Subcutaneous abdominal adipose tissue (tissue), 5 donors: Measurements from ENCODE around the gene ANO7.

ENCODE experiments used
- H3K27ac ChIP-seq: one replicate; pipeline ENCODE4 v1.7.0; 2013; ENCODE audit warnings: low read depth, mild to moderate bottlenecking, inconsistent platforms, low read length, moderate library complexity
- H3K27me3 ChIP-seq, 5 donors: one replicate each; pipeline ENCODE4 v1.7.0; 2013; ENCODE audit warnings: low read length in 5 of 5, inconsistent platforms in 1 of 5; ENCODE audit not compliant: control insufficient read depth in 5 of 5, insufficient read depth in 4 of 5
- H3K36me3 ChIP-seq, 5 donors: one replicate each; pipeline ENCODE4 v1.7.0; 2013; ENCODE audit warnings: low read length in 5 of 5; ENCODE audit not compliant: control insufficient read depth in 5 of 5, insufficient read depth in 5 of 5
- H3K4me1 ChIP-seq, 5 donors: one replicate each; pipeline ENCODE4 v1.7.0; 2013; ENCODE audit warnings: low read length in 5 of 5, mild to moderate bottlenecking in 3 of 5, moderate library complexity in 1 of 5; ENCODE audit not compliant: control insufficient read depth in 5 of 5, insufficient read depth in 5 of 5
- H3K4me3 ChIP-seq, 5 donors: one replicate each; pipeline ENCODE4 v1.7.0; 2013; ENCODE audit warnings: low read length in 5 of 5, low read depth in 1 of 5
- H3K9ac ChIP-seq, 5 donors: one replicate each; pipeline ENCODE4 v1.7.0; 2013; ENCODE audit warnings: low read length in 5 of 5, mild to moderate bottlenecking in 4 of 5, moderate library complexity in 3 of 5
- H3K9me3 ChIP-seq, 5 donors: one replicate each; pipeline ENCODE4 v1.7.0; 2013; ENCODE audit warnings: low read length in 5 of 5; ENCODE audit not compliant: control insufficient read depth in 5 of 5
- donor health status: healthy.
- donor health status: healthy.
- donor health status: healthy.
- donor health status: healthy.
- donor health status: healthy.

Gene ANO7

GRCh38 chr2:241224018-241224850 is 35.8 kb downstream of the ANO7 start:
- Histone ChIP-seq H3K27ac (no peak overlapping the region), H3K9me3 (no peaks in the 10 kb centered on the region), H3K9ac (peak overlapping the region in 1 of 5 donors; percentile 43), H3K36me3 (peaks cover 0 to 39% (median 37%) of the 10 kb centered on the region in 5 donors), H3K4me3 (no peak overlapping the region), H3K27me3 (no peaks in the 10 kb centered on the region), H3K4me1 (peaks cover 0 to 15% (median 13%) of the 10 kb centered on the region in 5 donors)

- Histone ChIP-seq H3K27ac (no peak overlapping the region), H3K27me3 (no peaks in the 10 kb centered on the region), H3K9me3 (no peaks in the 10 kb centered on the region), H3K9ac (no peak overlapping the region), H3K4me3 (no peak overlapping the region), H3K36me3 (peaks cover 0 to 46% (median 44%) of the 10 kb centered on the region in 5 donors), H3K4me1 (peaks cover 0 to 15% (median 13%) of the 10 kb centered on the region in 5 donors)
These were observed 36.5 kb downstream of the ANO7 start for GRCh38 chr2:241224851-241225438.

GRCh38 chr2:241225545-241225944 is 37.1 kb downstream of the ANO7 start:
- no peaks in the 10 kb centered on the region for H3K9me3 ChIP-seq
- H3K27ac ChIP-seq = no peak overlapping the region
- peaks cover 0 to 52% (median 50%) of the 10 kb centered on the region in 5 donors for H3K36me3 ChIP-seq
- H3K9ac ChIP-seq = no peak overlapping the region
- no peak overlapping the region for H3K4me3 ChIP-seq
- peaks cover 0 to 15% (median 13%) of the 10 kb centered on the region in 5 donors for H3K4me1 ChIP-seq
- H3K27me3 ChIP-seq = no peaks in the 10 kb centered on the region

DNA sequence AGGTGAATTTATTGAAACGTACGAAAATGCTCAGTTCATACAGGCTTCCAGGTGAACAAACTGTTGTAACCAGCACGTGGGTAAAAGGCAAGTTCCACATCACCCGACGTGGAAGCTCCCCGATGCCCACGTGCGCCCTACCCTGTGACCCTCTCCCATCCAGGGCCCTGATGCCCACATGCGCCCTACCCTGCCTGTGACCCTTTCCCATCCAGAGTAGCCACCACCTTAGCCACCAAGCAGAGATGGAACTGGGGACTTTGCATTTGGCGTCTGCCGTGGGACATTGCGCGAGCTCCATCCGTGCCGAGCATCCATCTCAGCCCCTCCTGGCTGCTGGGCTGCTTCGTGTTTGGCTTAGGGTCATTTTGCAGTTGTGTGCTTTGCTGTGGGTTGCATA is 37.5 kb downstream of the ANO7 start:
- H3K36me3 ChIP-seq = peaks cover 0 to 56% (median 54%) of the 10 kb centered on the region in 5 donors
- no peaks in the 10 kb centered on the region for H3K9me3 ChIP-seq
- no peak overlapping the region for H3K27ac ChIP-seq
- H3K27me3 ChIP-seq = no peaks in the 10 kb centered on the region
- no peak overlapping the region for H3K4me3 ChIP-seq
- peaks cover 0 to 15% (median 13%) of the 10 kb centered on the region in 5 donors for H3K4me1 ChIP-seq
- no peak overlapping the region for H3K9ac ChIP-seq

DNA sequence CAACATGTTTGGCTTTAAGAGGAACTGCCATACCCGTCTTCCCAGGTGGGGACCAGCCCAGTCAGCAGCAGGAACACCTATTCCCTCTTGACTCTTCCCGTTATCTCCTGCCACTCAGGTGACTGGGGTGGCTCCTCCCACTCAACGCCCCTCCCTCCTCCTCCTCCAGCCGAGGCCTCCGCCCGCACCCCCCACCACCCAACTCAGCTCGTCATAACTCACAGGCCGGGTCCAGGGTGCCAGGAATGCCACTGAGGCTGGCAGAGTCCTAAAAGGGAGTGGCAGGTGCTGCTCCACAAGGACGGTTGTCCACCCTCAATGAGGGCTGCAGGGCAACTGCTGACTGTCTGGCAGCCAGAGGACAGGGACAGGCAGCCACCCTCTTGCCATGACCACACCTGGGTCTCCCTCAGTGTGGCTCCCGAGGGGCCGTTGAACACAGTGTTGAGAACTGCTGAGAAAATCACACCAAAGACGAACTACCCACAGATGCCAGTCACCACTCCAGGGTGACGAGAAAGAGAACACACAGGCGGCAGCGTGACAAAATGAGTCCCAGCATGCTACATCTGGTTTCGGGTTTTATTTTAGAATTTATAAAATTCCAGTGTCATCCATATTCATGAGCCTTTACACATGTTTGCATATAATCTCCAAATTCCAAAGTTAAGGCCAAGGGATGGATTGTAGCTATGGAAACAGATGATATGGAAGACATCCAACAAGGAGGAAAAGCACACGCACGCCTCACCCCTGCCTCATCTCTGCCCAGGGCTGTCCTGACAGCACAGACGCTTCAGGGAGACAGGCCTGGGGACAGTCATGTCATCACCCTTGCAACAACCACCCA is 38.5 kb downstream of the ANO7 start:
- Histone ChIP-seq H3K36me3 (peaks cover 0 to 66% (median 60%) of the 10 kb centered on the region in 5 donors), H3K4me3 (no peak overlapping the region), H3K9me3 (no peaks in the 10 kb centered on the region), H3K4me1 (peaks cover 0 to 17% (median 13%) of the 10 kb centered on the region in 5 donors), H3K27me3 (no peaks in the 10 kb centered on the region), H3K9ac (no peak overlapping the region), H3K27ac (no peak overlapping the region)

DNA sequence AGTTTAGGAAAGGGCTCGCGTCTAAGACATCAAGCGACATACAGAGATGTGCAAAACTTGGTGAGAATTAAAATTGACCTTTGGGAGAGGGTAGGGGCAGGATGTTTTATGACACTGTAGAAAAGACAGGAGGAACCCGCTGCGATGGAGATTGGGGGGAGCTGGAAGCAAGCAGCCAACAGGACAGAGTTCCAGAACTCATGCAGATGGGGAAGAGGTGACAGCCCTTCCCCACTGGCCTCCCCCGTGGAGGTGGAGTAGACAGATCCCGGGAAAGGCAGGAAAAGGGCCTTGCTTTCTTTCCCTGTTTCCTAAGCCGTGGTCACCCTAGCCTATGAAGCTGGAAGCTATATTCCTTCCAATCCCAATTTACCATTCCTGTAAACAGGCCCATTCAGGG is 39.1 kb downstream of the ANO7 start:
- Histone ChIP-seq H3K27me3 (no peaks in the 10 kb centered on the region), H3K4me1 (peaks cover 0 to 21% (median 13%) of the 10 kb centered on the region in 5 donors), H3K36me3 (peaks cover 0 to 73% (median 64%) of the 10 kb centered on the region in 5 donors), H3K27ac (no peak overlapping the region), H3K4me3 (no peak overlapping the region), H3K9me3 (no peaks in the 10 kb centered on the region), H3K9ac (no peak overlapping the region)

DNA sequence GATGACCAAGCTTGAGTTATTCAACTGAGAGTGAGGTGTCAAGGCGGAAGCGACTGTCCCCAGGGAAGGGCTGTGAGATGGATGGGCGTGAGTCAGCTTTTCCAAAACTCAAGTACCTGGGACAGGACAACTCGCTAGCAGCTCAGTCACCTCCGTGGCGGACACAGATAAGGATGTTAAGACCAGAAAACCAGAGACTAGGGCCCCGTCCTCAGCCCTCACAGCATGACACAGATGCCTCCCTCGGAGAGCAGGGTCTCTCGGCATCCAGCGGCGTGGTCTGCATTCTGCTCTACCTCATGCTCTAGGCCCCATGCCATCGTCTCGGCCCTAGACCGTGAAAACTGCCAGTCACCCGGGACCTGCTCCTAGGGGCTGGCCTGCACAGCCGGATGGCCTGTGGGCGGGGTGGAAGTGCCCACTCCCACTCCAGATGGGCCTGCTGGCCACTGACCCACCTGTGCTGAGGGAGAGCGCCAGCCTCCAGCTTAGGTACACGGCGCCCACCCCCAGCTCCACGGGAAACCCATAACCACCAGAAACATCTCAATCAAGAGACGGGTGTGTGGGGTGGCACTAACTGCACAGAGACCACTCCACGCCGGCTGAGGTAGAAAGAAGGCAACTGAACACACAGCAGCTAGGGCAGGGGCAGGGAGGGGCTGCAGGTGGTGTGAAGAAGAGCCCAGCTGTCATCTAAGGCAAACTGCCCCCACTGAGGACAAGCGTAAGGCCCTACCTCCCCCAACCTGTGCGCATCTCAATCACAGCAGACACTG is 39.8 kb downstream of the ANO7 start:
- Histone ChIP-seq H3K4me3 (no peak overlapping the region), H3K36me3 (peaks cover 0 to 79% (median 71%) of the 10 kb centered on the region in 5 donors), H3K9ac (no peak overlapping the region), H3K9me3 (no peaks in the 10 kb centered on the region), H3K27me3 (no peaks in the 10 kb centered on the region), H3K27ac (no peak overlapping the region), H3K4me1 (peaks cover 2 to 28% (median 20%) of the 10 kb centered on the region in 5 donors)

DNA sequence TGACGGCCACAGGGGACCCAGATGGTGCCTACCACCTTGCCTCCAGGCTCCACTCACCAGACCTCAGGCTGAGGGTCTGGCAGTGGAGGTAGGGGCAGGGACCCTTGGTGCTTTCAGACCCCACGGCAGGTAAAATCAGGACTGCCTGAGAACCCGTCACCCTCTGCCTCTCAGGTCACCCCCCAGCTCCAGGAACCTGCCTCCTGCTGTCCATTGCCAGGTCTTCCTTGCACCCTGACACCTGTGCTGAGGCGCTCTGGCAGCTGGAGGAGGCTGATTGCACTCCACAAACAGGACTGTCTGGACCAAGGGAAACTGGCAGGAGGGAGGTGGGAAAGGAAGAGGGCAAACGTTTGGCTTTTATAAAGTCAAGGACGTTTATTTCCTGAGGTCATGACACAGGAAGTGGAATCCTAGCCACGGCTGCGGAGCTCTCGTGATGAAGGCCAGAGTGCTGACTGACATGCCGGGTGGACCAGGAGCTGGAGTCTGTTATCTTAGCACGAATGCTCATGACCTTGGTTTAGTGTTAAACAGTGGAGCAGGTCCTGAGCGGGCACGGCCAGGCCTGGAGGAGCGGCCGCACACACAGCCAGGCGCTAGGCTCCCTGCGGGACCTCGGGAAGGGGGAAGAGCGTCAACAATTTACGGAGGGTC is 40.5 kb downstream of the ANO7 start:
- Histone ChIP-seq H3K9ac (no peak overlapping the region), H3K27ac (no peak overlapping the region)

More for the DNA sequence above, 40.5 kb downstream of the ANO7 start:
- Histone ChIP-seq H3K27me3 (no peaks in the 10 kb centered on the region), H3K4me3 (no peak overlapping the region), H3K36me3 (peaks cover 0 to 86% (median 78%) of the 10 kb centered on the region in 5 donors), H3K4me1 (peaks cover 2 to 31% (median 20%) of the 10 kb centered on the region in 5 donors), H3K9me3 (no peaks in the 10 kb centered on the region)
